ENCODE measurements around the gene PDZD2.

- no peak for TF ChIP-seq CTCF (conservative IDR thresholded peaks at IDR 0.05)
- no peak for TF ChIP-seq EZH2 (IDR thresholded peaks at IDR 0.05; ENCODE audit: low read depth)
Observed at GRCh38 chr5:31966936-31967335, 328.0 kb downstream of the PDZD2 start.

Data from PC-9 (cell line).